ENCODE data around the gene TMUB2. TPM values are rescaled to one million over a fixed set of nuclear protein-coding genes. Genes with fewer than 3 reads are reported as not detected.
"Not testable (repeated sequence)": the region's sequence is repeated elsewhere in the genome, so short reads cannot be mapped to it uniquely, and the experiment has no call there.

TMUB2 gene
- total RNA-seq, result 10 to 100 TPM; 20.4 to 42.8 TPM

- Histone ChIP-seq H3K4me1 (ENCODE audit: control insufficient read depth in 1 of 2, low read depth in 2 of 2) (peaks cover 20 to 35% of the 10 kb centered on the region in 2 donors), H3K27me3 (replicated peaks; ENCODE audit: insufficient read depth) (no peaks in the 10 kb centered on the region), H3K36me3 (peaks cover 14% of the 10 kb centered on the region), H3K4me3 (peak within 1 kb of the TSS; percentile 99), H3K9me3 (no peaks in the 10 kb centered on the region), H3K27ac (peak within 1 kb of the TSS; percentile 97 to 98)
- peak; percentile 95 for ATAC-seq (ENCODE audit: insufficient number of reproducible peaks, low FRiP score, low read depth)
- DNase-seq (ENCODE audit: low spot score), result peak; percentile 96
- no peak for TF ChIP-seq CTCF (IDR thresholded peaks at IDR 0.05)
These were observed at the start of gene TMUB2 for GRCh38 chr17:44186307-44187130. Gene TMUB2 (plus strand): TSS chr17:44186972. CDS start chr17:44187709, 737 bp downstream.

GRCh38 chr17:44137891-44138709, 48.7 kb upstream of the TMUB2 start:
- H3K27me3 ChIP-seq (replicated peaks; ENCODE audit: insufficient read depth), result no peaks in the 10 kb centered on the region
- H3K36me3 ChIP-seq, result no peaks in the 10 kb centered on the region
- peak; percentile 90 for DNase-seq (ENCODE audit: low spot score)
- H3K9me3 ChIP-seq, result no peaks in the 10 kb centered on the region
- H3K4me3 ChIP-seq, result peak overlapping the region; percentile 62
- peaks cover 12 to 22% of the 10 kb centered on the region in 2 donors for H3K4me1 ChIP-seq (ENCODE audit: control insufficient read depth in 1 of 2, low read depth in 2 of 2)
- TF ChIP-seq CTCF (IDR thresholded peaks at IDR 0.05), result no peak
- ATAC-seq (ENCODE audit: insufficient number of reproducible peaks, low FRiP score, low read depth), result peak; percentile 97
- peak overlapping the region; percentile 81 to 84 for H3K27ac ChIP-seq

- not testable (repeated sequence) for H3K27ac ChIP-seq; H3K4me1 ChIP-seq (ENCODE audit: control insufficient read depth in 1 of 2, low read depth in 2 of 2); H3K27me3 ChIP-seq (replicated peaks; ENCODE audit: insufficient read depth); H3K4me3 ChIP-seq; DNase-seq (ENCODE audit: low spot score); ATAC-seq (ENCODE audit: insufficient number of reproducible peaks, low FRiP score, low read depth); H3K36me3 ChIP-seq; H3K9me3 ChIP-seq
These were observed 42.9 kb upstream of the TMUB2 start for GRCh38 chr17:44143921-44144320.

- peaks cover 6 to 8% of the 10 kb centered on the region in 2 donors for H3K4me1 ChIP-seq (ENCODE audit: control insufficient read depth in 1 of 2, low read depth in 2 of 2)
- H3K36me3 ChIP-seq, result no peaks in the 10 kb centered on the region
- no peak for TF ChIP-seq CTCF (IDR thresholded peaks at IDR 0.05)
- no peaks in the 10 kb centered on the region for H3K27me3 ChIP-seq (replicated peaks; ENCODE audit: insufficient read depth)
- no peaks in the 10 kb centered on the region for H3K9me3 ChIP-seq
- no peak for DNase-seq (ENCODE audit: low spot score)
- no peak for ATAC-seq (ENCODE audit: insufficient number of reproducible peaks, low FRiP score, low read depth)
- H3K4me3 ChIP-seq, result no peak overlapping the region
- H3K27ac ChIP-seq, result no peak overlapping the region
These were observed 41.6 kb upstream of the TMUB2 start for GRCh38 chr17:44144966-44145739.

- Histone ChIP-seq H3K4me1 (ENCODE audit: control insufficient read depth in 1 of 2, low read depth in 2 of 2) (peaks cover 6 to 8% of the 10 kb centered on the region in 2 donors), H3K27me3 (replicated peaks; ENCODE audit: insufficient read depth) (no peaks in the 10 kb centered on the region), H3K27ac (no peak overlapping the region), H3K36me3 (no peaks in the 10 kb centered on the region), H3K4me3 (no peak overlapping the region), H3K9me3 (no peaks in the 10 kb centered on the region)
- TF ChIP-seq CTCF (IDR thresholded peaks at IDR 0.05), result no peak
- no peak for DNase-seq (ENCODE audit: low spot score)
- ATAC-seq (ENCODE audit: insufficient number of reproducible peaks, low FRiP score, low read depth), result no peak
These were observed 40.1 kb upstream of the TMUB2 start for GRCh38 chr17:44146375-44147346.
